ENCODE measurements around the gene MYOF. TPM values are rescaled to one million over a fixed set of nuclear protein-coding genes. Genes with fewer than 3 reads are reported as not detected.

MYOF gene, protein sequence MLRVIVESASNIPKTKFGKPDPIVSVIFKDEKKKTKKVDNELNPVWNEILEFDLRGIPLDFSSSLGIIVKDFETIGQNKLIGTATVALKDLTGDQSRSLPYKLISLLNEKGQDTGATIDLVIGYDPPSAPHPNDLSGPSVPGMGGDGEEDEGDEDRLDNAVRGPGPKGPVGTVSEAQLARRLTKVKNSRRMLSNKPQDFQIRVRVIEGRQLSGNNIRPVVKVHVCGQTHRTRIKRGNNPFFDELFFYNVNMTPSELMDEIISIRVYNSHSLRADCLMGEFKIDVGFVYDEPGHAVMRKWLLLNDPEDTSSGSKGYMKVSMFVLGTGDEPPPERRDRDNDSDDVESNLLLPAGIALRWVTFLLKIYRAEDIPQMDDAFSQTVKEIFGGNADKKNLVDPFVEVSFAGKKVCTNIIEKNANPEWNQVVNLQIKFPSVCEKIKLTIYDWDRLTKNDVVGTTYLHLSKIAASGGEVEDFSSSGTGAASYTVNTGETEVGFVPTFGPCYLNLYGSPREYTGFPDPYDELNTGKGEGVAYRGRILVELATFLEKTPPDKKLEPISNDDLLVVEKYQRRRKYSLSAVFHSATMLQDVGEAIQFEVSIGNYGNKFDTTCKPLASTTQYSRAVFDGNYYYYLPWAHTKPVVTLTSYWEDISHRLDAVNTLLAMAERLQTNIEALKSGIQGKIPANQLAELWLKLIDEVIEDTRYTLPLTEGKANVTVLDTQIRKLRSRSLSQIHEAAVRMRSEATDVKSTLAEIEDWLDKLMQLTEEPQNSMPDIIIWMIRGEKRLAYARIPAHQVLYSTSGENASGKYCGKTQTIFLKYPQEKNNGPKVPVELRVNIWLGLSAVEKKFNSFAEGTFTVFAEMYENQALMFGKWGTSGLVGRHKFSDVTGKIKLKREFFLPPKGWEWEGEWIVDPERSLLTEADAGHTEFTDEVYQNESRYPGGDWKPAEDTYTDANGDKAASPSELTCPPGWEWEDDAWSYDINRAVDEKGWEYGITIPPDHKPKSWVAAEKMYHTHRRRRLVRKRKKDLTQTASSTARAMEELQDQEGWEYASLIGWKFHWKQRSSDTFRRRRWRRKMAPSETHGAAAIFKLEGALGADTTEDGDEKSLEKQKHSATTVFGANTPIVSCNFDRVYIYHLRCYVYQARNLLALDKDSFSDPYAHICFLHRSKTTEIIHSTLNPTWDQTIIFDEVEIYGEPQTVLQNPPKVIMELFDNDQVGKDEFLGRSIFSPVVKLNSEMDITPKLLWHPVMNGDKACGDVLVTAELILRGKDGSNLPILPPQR (N-terminal part only)
- 21.0 TPM for total RNA-seq
- long read RNA-seq, partial matches to known transcripts: 7 of 7 reads
- long read RNA-seq, other reads (novel, unspliced or antisense): 0 of 7 reads

DNA sequence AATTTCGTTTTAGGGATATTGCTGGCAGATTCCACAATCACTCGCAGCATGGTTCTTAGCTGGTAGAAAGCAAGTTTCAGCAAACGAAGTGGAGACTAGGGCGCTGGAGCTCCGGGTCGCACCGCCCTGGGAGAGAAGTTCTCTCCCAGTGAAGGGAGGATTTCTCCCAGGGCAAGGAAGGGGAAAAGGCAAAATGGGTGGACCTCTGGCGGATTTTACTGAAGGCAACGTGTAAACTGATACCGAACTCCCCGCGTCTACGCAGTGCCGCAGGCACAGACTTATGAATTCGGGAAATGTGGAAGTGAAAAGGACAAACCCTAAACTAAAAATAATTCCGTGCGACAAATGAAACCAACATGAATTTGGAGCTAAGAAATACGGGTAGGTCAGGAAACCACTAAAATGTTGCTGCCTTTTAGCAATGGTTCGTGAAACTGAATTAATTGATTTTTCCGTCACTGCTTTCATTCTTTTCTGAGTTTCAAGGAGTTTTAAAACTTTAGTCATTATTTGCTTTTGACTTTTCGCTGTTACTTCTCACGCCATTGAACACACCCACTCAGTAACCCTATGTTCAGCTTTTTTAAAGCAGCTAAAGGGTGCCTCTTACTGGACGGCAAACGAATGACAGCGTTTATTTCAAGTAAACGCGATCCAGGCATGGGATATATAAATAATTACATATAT, at the start of gene MYOF:
Gene MYOF (minus strand): TSS at position 190 of the 690 bp plus-strand sequence. CDS start 140 bp downstream, at position 50.
- peak; percentile 89 for ATAC-seq
- intact Hi-C loops (cut with micrococcal nuclease): loop anchor here (1.0 kb wide), 1 partner anchor 106 kb away; no protein-coding TSS in a partner anchor
- DNase-seq: peak; percentile 57

DNA sequence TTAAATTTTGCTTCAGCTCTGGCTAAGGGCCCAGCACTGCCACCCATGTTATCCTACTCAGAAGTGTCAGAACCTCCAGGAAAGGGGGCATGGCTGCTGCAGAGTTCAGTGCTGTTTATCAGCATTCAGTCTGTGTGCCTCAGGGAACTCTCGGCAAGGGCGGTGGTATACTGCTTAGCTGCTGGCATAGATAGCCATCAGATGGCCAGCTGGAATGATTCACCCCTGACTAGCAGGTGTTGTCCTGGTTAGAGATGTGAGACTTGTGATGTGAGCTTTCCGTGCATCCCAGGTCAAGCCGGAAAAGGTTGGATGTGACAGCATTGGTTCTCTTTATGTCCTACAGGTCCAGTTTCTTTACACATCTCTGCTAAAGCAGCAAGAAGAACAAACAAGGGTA, 36.4 kb upstream of the MYOF start:
- no peak for ATAC-seq
- intact Hi-C loops (cut with micrococcal nuclease): no loop called here
- DNase-seq: no peak

DNA sequence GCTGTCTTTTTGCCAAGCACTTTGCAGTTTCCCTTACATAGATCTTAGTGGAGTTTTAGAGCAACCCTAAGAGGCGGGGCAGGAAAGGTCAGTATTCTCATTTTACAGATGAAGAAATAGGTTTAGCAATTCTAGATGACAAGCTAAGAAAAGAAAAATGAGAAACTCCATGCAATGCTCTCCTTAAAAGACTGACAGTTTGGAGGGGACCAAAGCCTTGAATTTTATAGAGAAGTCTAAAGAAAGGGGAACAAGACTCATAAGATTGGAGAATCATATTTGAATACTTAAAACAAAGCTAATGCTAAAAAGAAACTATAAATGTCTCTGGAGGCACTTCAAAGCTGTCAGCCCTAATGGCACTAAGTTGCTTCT, 33.9 kb upstream of the MYOF start:
- ATAC-seq (peak; percentile 19), DNase-seq (no peak)
- intact Hi-C loops (cut with micrococcal nuclease): no loop called here

DNA sequence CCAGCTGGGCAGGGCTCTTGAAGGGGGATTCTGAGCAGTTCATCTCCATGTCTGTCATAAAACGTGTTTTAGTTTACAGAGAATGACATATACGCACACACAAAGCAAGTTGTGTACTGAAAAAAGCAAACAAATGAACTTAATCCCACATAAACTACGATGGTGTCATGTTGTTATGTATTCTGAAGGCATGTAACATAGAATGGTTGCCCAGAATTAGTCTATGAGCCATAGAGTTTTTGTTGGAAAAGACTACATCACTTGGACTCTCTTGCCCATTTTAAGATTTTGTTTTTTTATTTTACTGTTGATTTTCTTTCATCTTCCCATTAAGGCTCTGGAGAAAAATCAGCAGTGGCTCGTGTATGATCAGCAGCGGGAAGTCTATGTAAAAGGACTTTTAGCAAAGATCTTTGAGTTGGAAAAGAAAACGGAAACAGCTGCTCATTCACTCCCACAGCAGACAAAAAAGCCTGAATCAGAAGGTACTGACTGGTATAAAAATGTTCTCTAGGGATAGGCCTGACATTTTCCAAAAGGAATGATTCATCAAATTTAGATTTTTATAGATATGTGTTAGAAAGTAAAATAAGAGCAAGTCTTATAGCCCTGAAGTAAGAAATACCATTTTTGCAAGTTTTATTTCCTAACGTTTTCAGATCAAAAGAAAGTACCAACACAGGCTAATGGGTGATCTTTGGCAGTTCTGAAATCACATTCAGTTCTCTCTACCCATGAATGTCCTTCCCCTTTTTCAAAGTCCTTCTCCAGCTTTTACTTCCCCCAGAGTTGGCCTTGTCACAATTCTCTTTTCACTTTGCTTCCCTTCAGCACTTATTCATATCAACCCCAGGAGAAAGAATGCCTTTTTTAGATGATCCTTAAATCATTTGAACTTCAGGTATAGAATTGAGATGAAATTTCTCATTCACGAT, 33.2 kb upstream of the MYOF start:
- intact Hi-C loops (cut with micrococcal nuclease): no loop called here
- DNase-seq (no peak), ATAC-seq (peak; percentile 69)

DNA sequence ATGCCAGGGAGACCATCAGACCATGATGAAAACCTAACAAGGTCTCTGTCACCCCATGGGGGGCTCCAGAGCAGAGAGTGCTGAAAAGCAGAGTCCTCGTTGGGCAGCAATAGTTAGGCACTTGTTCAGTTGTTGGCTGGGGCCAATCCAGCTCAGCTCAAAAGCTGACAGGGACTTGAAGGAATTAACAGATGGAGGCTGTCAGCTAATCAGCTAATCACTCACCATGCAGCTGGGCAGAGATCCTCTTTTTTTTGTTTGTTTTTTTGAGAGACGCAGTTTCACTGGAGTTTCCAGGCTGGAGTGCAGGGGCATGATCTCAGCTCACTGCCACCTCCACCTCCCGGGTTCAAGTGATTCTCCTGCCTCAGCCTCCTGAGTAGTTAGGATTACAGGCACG, 32.4 kb upstream of the MYOF start:
- intact Hi-C loops (cut with micrococcal nuclease): no loop called here
- ATAC-seq (no peak), DNase-seq (no peak)

DNA sequence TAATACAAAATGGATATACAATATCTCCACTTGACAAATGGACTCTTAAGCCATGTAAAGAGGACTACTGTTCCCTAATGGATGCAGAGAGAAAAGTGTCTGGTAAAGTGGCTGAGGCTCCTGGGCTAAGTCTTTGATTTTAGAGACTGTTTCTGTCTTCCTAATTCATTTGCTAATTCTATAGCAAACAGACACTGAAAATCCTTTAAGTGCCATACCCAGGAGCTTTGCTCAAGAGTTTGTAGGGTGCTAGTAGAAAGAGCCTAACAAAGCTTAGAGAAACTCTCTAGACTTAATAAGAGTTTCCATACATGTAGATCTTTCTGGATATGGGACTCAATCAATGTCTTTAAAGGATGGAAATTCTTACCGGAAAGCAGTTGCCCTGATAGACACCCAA, 31.0 kb upstream of the MYOF start:
- DNase-seq (no peak), ATAC-seq (no peak)
- intact Hi-C loops (cut with micrococcal nuclease): no loop called here

DNA sequence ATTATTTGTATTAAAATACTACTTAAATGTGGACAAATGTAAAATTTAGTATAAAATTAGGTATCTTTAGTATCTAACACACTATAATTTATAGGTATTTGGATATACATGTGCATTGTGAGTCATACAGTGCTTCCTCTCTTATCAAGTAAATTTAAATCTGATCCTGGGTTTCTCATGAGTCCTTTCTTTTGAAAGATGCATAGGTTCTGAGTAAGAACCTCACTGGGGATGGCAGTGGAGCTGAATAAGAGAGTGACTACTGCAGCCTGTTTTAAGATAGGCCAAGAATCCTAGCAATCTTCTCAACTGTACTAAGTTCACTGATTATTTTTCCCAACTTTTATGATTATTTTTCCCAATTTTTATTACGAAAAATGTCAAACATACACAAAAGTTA, 30.4 kb upstream of the MYOF start:
- intact Hi-C loops (cut with micrococcal nuclease): no loop called here
- DNase-seq: no peak

DNA sequence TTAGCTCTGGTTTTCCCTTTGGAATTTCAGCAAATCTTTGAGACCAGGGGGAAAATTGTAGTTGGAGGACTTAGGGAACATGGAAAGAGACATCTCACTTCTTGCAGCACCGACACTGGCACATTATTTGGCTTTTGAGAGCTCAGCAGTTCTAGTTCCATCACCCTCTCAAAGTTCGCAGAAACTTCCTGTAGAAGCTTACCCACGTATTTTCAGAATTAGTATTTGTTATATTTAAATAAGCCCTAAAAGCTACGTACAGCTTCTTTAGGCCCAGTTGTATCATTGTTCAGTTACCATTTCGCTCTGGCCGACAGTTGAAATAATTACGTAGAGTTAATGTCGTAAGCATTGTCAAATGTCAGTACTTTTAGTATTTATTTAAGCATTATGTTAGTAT, 27.7 kb upstream of the MYOF start:
- intact Hi-C loops (cut with micrococcal nuclease): no loop called here
- no peak for DNase-seq
- ATAC-seq: no peak

More for the DNA sequence above, 30.4 kb upstream of the MYOF start:
- ATAC-seq: no peak

DNA sequence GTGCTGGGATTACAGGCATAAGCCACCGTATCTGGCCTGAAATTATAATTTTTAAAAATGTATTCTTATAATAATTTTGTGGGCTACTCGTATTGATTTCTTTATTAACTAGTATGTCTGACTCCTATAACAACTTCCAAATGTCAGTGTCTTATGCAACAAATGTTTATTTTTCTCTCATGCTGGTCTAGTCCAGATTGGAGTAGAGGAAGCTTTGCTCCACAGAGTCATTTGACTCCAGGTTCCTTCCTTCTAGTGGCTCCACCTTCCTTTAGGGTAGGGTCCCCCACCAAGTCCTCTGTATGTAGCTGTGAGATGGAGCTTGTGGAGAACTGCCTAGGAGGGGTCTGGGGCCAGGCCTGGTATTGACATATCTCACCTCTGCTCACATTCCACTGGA, 22.9 kb upstream of the MYOF start:
- intact Hi-C loops (cut with micrococcal nuclease): no loop called here
- no peak for DNase-seq
- ATAC-seq: no peak

DNA sequence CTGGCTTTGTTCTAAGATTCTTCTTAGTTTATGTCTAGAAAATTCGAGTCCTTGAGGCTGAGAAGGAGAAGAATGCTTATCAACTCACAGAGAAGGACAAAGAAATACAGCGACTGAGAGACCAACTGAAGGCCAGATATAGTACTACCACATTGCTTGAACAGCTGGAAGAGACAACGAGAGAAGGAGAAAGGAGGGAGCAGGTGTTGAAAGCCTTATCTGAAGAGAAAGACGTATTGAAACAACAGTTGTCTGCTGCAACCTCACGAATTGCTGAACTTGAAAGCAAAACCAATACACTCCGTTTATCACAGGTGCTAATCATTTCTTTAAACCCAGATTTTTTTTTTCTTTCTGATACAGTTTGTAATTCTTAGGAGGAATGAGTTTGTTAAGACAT, 20.9 kb upstream of the MYOF start:
- intact Hi-C loops (cut with micrococcal nuclease): no loop called here
- DNase-seq: no peak
- no peak for ATAC-seq

DNA sequence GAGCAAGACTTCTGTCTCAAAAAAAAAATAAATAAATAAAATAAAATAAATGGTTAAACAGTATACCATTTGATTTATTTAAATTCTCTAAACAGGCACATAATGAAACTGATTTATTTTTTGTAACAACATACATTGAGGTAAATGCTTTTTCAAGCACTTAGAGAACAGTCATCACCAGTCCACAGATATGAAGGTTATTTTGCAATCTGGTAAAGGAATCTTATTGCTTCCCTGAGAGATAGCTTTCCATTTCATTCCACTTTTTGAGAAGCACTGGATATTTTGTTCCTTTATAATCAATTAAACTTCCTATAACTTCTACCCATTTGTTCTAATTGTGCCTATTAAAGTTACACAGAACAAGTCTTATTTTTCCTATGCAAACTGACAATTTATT, 19.5 kb upstream of the MYOF start:
- ATAC-seq: no peak
- DNase-seq: no peak
- intact Hi-C loops (cut with micrococcal nuclease): no loop called here

DNA sequence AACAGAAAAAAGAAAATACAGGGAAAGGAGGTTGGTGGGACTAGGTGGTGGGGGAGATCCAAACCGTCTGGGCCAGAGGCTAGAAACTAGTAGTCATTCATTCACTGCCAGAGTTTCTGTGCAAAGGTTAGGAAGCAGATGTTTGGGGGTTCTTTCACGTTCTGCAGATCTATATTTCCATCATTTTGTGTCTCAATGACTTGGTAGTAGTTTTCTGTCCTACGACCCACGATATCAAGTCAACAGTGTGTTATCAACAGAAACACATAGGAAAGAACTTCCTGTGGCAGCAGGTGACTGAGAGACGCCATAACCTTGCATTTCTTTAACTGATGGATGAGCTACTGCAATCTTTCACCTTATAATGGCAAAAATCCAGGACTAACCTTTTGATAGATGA, 16.0 kb upstream of the MYOF start:
- ATAC-seq (no peak), DNase-seq (no peak)
- intact Hi-C loops (cut with micrococcal nuclease): no loop called here

DNA sequence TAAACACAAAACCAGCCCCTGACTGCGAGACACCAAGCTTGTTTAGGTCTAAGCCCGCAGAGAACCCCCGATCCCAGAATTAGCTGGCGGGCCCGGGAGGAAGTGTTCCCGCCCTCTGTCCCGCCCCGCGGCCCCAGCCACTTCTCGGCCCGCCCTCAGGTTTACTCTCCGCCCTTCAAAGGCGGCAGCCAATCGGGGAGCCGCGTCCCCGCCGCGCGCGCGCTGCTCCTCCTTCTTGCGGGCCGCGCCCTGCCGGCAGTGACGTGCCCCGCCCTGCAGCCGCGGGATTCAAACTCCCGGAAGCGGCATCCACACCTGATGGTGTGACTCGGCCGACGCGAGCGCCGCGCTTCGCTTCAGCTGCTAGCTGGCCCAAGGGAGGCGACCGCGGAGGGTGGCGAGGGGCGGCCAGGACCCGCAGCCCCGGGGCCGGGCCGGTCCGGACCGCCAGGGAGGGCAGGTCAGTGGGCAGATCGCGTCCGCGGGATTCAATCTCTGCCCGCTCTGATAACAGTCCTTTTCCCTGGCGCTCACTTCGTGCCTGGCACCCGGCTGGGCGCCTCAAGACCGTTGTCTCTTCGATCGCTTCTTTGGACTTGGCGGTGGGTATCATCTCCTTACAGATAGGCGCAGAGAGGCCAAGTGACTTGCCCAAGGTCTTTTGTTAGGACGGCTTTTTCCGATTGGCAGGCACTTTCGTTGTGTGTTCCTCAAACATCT, 14.3 kb upstream of the MYOF start, which contains the start of gene CEP55:
Gene CEP55 (plus strand): TSS at position 291 of the 720 bp plus-strand sequence. CDS start 3,440 bp downstream, outside the sequence.
- DNase-seq (peak; percentile 97), ATAC-seq (peak; percentile 100)
- intact Hi-C loops (cut with micrococcal nuclease): no loop called here

DNA sequence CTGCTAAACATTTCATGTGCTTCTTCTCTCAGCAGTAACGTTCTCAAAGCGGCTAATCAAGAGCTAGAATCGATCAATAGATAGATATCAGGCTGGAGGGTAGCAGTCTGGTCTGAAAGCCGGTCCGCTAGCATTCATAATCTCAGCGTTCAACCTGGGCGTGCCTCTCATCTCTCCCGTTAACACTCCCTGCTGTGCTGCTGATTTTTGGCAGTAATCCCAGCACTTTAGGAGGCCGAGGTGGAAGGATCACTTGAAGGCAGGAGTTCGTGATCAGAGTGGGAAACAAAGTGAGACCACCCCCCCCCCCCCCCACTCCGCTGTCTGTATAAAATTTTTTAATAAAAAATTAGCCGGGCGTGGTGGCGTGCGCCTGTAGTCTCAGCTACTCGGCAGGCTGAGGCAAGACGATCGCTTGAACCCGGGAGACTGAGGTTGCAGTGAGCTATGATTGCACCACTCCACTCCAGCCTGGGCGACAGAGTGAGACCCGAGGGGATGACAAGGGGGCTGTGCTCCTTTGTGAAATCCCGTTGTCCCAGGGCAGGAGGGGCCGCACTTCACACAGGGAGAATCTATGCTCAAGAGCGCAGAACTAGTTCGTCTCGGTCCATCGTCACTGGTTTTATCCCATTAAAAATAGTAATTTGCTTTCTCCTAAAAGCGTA, 13.7 kb upstream of the MYOF start:
- peak; percentile 70 for ATAC-seq
- intact Hi-C loops (cut with micrococcal nuclease): no loop called here
- DNase-seq: peak; percentile 39

DNA sequence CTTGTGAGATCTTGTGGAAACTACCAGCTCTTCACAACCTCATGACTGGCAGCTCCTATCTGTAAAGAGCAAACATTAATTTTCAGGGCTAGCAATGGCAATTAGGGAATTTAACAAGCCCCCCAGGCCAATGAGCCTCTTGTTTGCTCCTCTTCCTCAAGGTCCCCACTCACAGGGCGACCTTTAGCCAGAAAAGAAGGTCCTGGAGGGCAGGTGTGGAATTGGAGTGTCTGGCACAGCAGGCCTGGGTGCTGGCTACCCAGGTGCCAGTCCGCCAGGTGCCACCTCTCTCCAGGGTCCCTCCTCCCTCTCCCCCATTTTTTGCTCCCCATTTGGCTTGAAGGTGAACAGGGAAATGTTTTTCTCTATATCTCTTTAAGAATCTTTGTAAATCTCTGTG, 12.4 kb upstream of the MYOF start:
- ATAC-seq: no peak
- DNase-seq: no peak
- intact Hi-C loops (cut with micrococcal nuclease): loop anchor here (5.0 kb wide), 1 partner anchor 127 kb away; no protein-coding TSS in a partner anchor

DNA sequence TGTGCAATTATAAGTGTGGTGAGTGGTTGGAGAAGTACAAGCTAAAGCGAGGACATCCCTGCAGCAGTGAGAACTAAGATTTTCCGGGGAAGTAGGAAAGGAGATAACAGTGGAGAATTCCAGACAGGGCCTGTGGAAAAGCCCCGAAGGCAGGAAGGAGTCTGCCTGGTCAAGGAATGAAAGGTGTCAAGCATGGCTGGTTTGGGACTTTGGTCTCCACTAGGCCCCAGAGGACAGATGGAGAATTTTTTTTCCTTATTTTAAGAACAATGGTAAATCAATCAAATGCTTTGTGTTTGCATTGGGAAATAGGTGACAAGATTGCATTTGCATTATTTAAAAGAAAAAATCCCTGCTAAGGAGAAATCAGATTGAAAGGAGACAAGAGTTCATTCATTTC, 11.0 kb upstream of the MYOF start:
- ATAC-seq: no peak
- intact Hi-C loops (cut with micrococcal nuclease): loop anchor here (5.0 kb wide), 1 partner anchor 126 kb away; no protein-coding TSS in a partner anchor

More for the DNA sequence above, 11.0 kb upstream of the MYOF start:
- no peak for DNase-seq

Measured in left ventricle myocardium superior (tissue), 1 donor.